Activated naive CD4-positive, alpha-beta T cell treated with anti-CD3 and anti-CD28 coated beads, Interleukin-2, amount 50 U/mL, for 72 hours (primary cell): ENCODE measurements around the gene TMEM202. TPM values are rescaled to one million over a fixed set of nuclear protein-coding genes. Genes with fewer than 3 reads are reported as not detected.
"Not testable (repeated sequence)": the region's sequence is repeated elsewhere in the genome, so short reads cannot be mapped to it uniquely, and the experiment has no call there.

Source experiments
- ATAC-seq, 2 donors: fragments of 150-1000 bp; cut with Tn5 transposase; 2 replicates each; pipeline ENCODE4 v1.10.0; 2021; ENCODE audit warnings: mild to moderate bottlenecking in 2 of 2, moderate library complexity in 2 of 2
- DNase-seq, 2 donors: peaks; one replicate each; pipeline ENCODE4 v3.0.0; 2021 to 2022; ENCODE audit warnings: low spot score in 2 of 2
- H3K27ac Mint-ChIP-seq, 2 donors: one replicate each; pipeline ENCODE4 v1.8.0; 2022; ENCODE audit warnings: mild to moderate bottlenecking in 2 of 2, mixed read lengths in 2 of 2
- H3K36me3 Mint-ChIP-seq, 2 donors: one replicate each; pipeline ENCODE4 v1.8.0; 2022; ENCODE audit warnings: mixed read lengths in 2 of 2
- H3K9me3 Mint-ChIP-seq, 2 donors: one replicate each; pipeline ENCODE4 v1.8.0; 2022; ENCODE audit warnings: mixed read lengths in 2 of 2
- total RNA-seq, 2 donors: library from RNA; stranded (reverse); gene quantifications; one replicate each; pipeline ENCODE4 v1.2.3, GENCODE V29; 2022

The TMEM202 gene
- total RNA-seq, 2 donors from 2014 or later = not detected

GRCh38 chr15:72437650-72438316 is 39.7 kb downstream of the TMEM202 start:
- ATAC-seq (no peak), DNase-seq (no peak)
- Mint-ChIP-seq H3K27ac (no peak overlapping the region), H3K9me3 (peaks cover 12 to 13% of the 10 kb centered on the region in 2 donors), H3K36me3 (peaks cover 15 to 17% of the 10 kb centered on the region in 2 donors)

GRCh38 chr15:72442848-72443247 is 44.7 kb downstream of the TMEM202 start:
- H3K9me3 Mint-ChIP-seq, H3K36me3 Mint-ChIP-seq, ATAC-seq, DNase-seq, H3K27ac Mint-ChIP-seq: not testable (repeated sequence)

- DNase-seq (no peak), ATAC-seq (no peak)
- H3K9me3 Mint-ChIP-seq = no peaks in the 10 kb centered on the region
- no peaks in the 10 kb centered on the region for H3K36me3 Mint-ChIP-seq
- no peak overlapping the region for H3K27ac Mint-ChIP-seq
Observed at GRCh38 chr15:72445426-72445825, 47.3 kb downstream of the TMEM202 start.

- Mint-ChIP-seq H3K27ac (no peak overlapping the region), H3K36me3 (no peaks in the 10 kb centered on the region), H3K9me3 (no peaks in the 10 kb centered on the region)
- no peak for DNase-seq
- no peak for ATAC-seq
Observed at GRCh38 chr15:72450805-72451204, 52.7 kb downstream of the TMEM202 start.

- Mint-ChIP-seq H3K9me3 (no peaks in the 10 kb centered on the region), H3K36me3 (no peaks in the 10 kb centered on the region), H3K27ac (no peak overlapping the region)
- no peak for DNase-seq
- ATAC-seq = no peak
Observed at GRCh38 chr15:72451224-72451623, 53.1 kb downstream of the TMEM202 start.

- no peak for DNase-seq
- no peak overlapping the region for H3K27ac Mint-ChIP-seq
- no peaks in the 10 kb centered on the region for H3K9me3 Mint-ChIP-seq
- no peak for ATAC-seq
- no peaks in the 10 kb centered on the region for H3K36me3 Mint-ChIP-seq
Observed at GRCh38 chr15:72456684-72457083, 58.6 kb downstream of the TMEM202 start.

Other genes with a start within 250 kb of the TMEM202 start
- gene GRAMD2A, start 200.5 kb upstream of the TMEM202 start, total RNA-seq = not detected
- gene PKM, start 167.1 kb upstream of the TMEM202 start, total RNA-seq = 1,000 to 10,000 TPM; 1,316 to 2,692 TPM
- gene PARP6, start 125.8 kb upstream of the TMEM202 start, total RNA-seq = 10 to 100 TPM; 52.3 to 64.8 TPM
- under 1 TPM; 0.37 to 0.48 TPM for gene CELF6, start 78.1 kb upstream of the TMEM202 start, total RNA-seq
- gene HEXA, start 22.3 kb upstream of the TMEM202 start, total RNA-seq = 10 to 100 TPM; 57.3 to 75.0 TPM
- gene ARIH1, start 76.0 kb downstream of the TMEM202 start, total RNA-seq = 100 to 1,000 TPM; 142 to 185 TPM